Small intestine (tissue), 7 donors: ENCODE results near the gene CFAP251. TPM values are rescaled to one million over a fixed set of nuclear protein-coding genes. Genes with fewer than 3 reads are reported as not detected.
A peak's percentile ranks its signal among the peaks of the same experiment; 100 is the strongest.

Experiments used
- DNase-seq, 2 donors: peaks; one replicate each; pipeline versions ENCODE4 v3.0.0 to v3.0.0-alpha.2; 2013
- FAIRE-seq: peaks from 2 replicates; lab custom pipeline; 2012; peaks lifted over from hg19 to GRCh38; lab: Jason Lieb, UNC
- H3K27ac ChIP-seq, 3 donors: one replicate each; pipeline ENCODE4 v1.5.1; 2013; ENCODE audit warnings: low read length in 2 of 3, mild to moderate bottlenecking in 2 of 3, control low read depth in 1 of 3, inconsistent platforms in 1 of 3, low read depth in 1 of 3, moderate library complexity in 1 of 3
- H3K27me3 ChIP-seq, 3 donors: one replicate each; pipeline ENCODE4 v1.6.1; 2013; ENCODE audit warnings: low read length in 3 of 3, inconsistent platforms in 1 of 3; ENCODE audit not compliant: control insufficient read depth in 3 of 3, insufficient read depth in 3 of 3
- H3K36me3 ChIP-seq, 3 donors: one replicate each; pipeline ENCODE4 v1.6.1; 2013; ENCODE audit warnings: low read length in 3 of 3, inconsistent platforms in 1 of 3, low read depth in 1 of 3, mild to moderate bottlenecking in 1 of 3, moderate library complexity in 1 of 3; ENCODE audit not compliant: control insufficient read depth in 3 of 3, insufficient read depth in 2 of 3
- H3K4me1 ChIP-seq, 3 donors: one replicate each; pipeline ENCODE4 v1.6.1; 2013; ENCODE audit warnings: low read length in 2 of 3, inconsistent platforms in 1 of 3, low read depth in 1 of 3, mild to moderate bottlenecking in 1 of 3, moderate library complexity in 1 of 3; ENCODE audit not compliant: control insufficient read depth in 3 of 3, insufficient read depth in 2 of 3
- H3K4me3 ChIP-seq, 3 donors: one replicate each; pipeline ENCODE4 v1.5.1; 2013; ENCODE audit warnings: low read length in 3 of 3, control low read depth in 1 of 3, inconsistent platforms in 1 of 3, low read depth in 1 of 3, mild to moderate bottlenecking in 1 of 3, moderate library complexity in 1 of 3
- H3K9me3 ChIP-seq, 2 donors: one replicate each; pipeline ENCODE4 v1.6.1; 2013; ENCODE audit warnings: low read depth in 1 of 2, low read length in 1 of 2; ENCODE audit not compliant: control insufficient read depth in 2 of 2, insufficient read depth in 1 of 2
- WGBS, 3 donors: extraction: QIAGEN DNeasy Blood & Tissue Kit; methylation state at CpG; one replicate each; pipeline ENCODE4 v1.1.7; 2013; 5-methylcytosine and 5-hydroxymethylcytosine counted together
- polyA plus RNA-seq, 4 donors: library from polyadenylated mRNA; stranded (reverse) in 3 of 4; unstranded in 1 of 4; fragments of 200-250 nt in 3 of 4; fragments of 120-200 nt in 1 of 4; gene quantifications; one replicate each; pipeline versions ENCODE4 v1.2.1 to v1.2.3, GENCODE V29; 2013
- donor health status: healthy with polysubstance abuse.
- donor health status: control.
- donor health status: control.
- donor health status: Bipolar disorder and iron deficiency.
- donor health status: healthy.

Gene CFAP251
- polyA plus RNA-seq, 4 donors: 0.34 to 1.6 (median 0.67) TPM; not detected in 1

GRCh38 chr12:122024132-122024785, 105.9 kb downstream of the CFAP251 start:
- WGBS, 3 donors: 52 to 61% (median 59%) methylated on average over 16 of the region's 16 CpGs
- Histone ChIP-seq H3K27ac (peak overlapping the region in 1 of 3 donors; percentile 74), H3K4me1 (peaks cover 0 to 21% (median 3%) of the 10 kb centered on the region in 3 donors), H3K4me3 (peak overlapping the region in 1 of 3 donors; percentile 50), H3K36me3 (peaks cover 0 to 9% (median 0%) of the 10 kb centered on the region in 3 donors), H3K27me3 (peaks cover 0 to 5% (median 0%) of the 10 kb centered on the region in 3 donors), H3K9me3 (no peaks in the 10 kb centered on the region)
- no peak for DNase-seq
- FAIRE-seq: no peak

- no peaks in the 10 kb centered on the region for H3K27me3 ChIP-seq
- H3K4me1 ChIP-seq: peaks cover 0 to 13% (median 3%) of the 10 kb centered on the region in 3 donors
- FAIRE-seq: no peak
- no peak for DNase-seq
- H3K9me3 ChIP-seq: no peaks in the 10 kb centered on the region
- H3K4me3 ChIP-seq: no peak overlapping the region
- no peak overlapping the region for H3K27ac ChIP-seq
- WGBS, 3 donors: 89 to 96% (median 95%) methylated on average over 7 of the region's 7 CpGs
- H3K36me3 ChIP-seq: peaks cover 0 to 15% (median 0%) of the 10 kb centered on the region in 3 donors
Measured at GRCh38 chr12:122026706-122027333, 108.4 kb downstream of the CFAP251 start.

- 71 to 83% (median 77%) methylated on average over 12 of the region's 12 CpGs for WGBS, 3 donors
- Histone ChIP-seq H3K9me3 (no peaks in the 10 kb centered on the region), H3K36me3 (peaks cover 0 to 25% (median 0%) of the 10 kb centered on the region in 3 donors), H3K4me1 (peaks cover 0 to 11% (median 3%) of the 10 kb centered on the region in 3 donors), H3K4me3 (no peak overlapping the region), H3K27me3 (no peaks in the 10 kb centered on the region), H3K27ac (no peak overlapping the region)
- FAIRE-seq (no peak), DNase-seq (no peak)
Measured at GRCh38 chr12:122028165-122028904, 109.9 kb downstream of the CFAP251 start.

DNA sequence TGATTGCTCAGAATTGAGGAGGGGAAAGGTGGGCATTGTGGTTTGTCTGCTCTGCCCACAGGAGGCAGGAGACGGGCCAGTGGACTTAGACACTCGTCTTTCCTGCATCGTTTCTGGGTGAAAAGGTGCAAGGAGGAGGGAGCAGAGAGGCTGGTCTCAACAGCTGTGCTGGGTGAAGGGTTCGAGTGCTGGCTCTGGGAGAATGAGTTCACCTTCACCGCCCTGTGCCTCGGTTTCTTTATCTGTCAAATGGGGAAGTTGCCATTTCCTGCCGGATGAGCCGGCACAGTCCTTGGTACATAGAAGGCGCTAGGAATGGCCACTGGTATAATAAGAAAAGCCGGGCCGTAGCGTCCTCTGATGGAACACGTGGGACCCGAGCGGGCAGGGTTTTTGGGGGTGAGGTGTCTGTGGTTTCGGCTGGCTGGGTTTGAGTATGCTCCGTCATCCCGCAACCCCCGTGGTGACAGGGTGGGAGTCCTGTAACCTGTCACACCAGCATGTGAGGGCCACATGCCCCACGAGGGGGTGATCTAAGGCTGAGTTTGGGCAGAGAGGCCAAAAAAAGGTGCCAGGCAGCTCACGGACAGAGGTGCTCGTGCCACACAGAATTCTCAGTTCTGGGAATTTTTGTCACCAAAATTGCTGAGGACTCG, 110.6 kb downstream of the CFAP251 start:
- FAIRE-seq: no peak
- H3K36me3 ChIP-seq: peaks cover 0 to 31% (median 0%) of the 10 kb centered on the region in 3 donors
- H3K4me1 ChIP-seq: peaks cover 0 to 4% (median under 1%) of the 10 kb centered on the region in 3 donors
- 68 to 82% (median 70%) methylated on average over 23 of the region's 23 CpGs for WGBS, 3 donors
- no peak overlapping the region for H3K4me3 ChIP-seq
- H3K9me3 ChIP-seq: no peaks in the 10 kb centered on the region
- no peak for DNase-seq
- no peaks in the 10 kb centered on the region for H3K27me3 ChIP-seq
- no peak overlapping the region for H3K27ac ChIP-seq

DNA sequence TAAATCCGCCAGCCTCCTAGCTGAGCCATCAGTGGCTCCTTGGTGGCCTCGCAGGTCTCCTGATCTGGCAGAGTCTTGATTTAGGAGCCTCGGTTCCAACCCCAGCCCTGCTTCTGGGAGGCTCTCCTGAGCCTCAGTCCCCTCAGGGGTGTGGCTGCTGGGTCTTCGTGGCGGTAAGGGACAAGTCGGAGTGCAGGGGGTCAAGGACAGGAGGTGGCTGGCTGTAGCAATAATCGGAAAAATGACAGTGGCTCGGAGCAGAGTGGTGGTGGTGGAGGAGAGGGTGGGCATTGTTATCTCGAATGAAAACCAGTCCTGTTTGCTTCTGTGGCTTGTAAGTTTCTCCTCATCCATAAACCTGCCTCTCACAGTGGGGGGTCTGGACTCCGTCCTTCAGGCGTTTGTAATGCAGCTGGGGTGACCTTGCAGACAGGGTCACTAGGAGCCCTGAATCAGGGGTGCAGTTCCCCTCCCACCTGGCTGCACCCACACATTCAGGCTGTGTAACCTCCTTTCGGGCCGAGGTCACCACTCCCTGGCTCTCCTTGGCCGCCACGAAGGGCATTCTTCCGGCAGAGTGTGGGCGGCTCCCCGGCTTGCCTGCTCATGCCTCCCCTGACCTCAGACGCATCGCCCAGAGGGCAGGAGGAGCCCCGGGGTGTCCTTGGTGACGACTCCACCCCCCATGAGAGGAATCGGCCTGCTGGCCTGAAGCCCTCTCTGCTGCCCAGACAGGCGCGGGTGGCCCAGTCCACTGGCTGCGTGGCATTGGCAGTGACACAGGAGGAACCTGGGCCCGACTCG, 111.4 kb downstream of the CFAP251 start:
- Histone ChIP-seq H3K4me3 (no peak overlapping the region), H3K4me1 (no peaks in the 10 kb centered on the region), H3K9me3 (no peaks in the 10 kb centered on the region), H3K27me3 (no peaks in the 10 kb centered on the region), H3K36me3 (peaks cover 0 to 34% (median 0%) of the 10 kb centered on the region in 3 donors), H3K27ac (no peak overlapping the region)
- FAIRE-seq: no peak
- 76 to 83% (median 80%) methylated on average over 28 of the region's 28 CpGs for WGBS, 3 donors
- DNase-seq: no peak

GRCh38 chr12:122030424-122031035, 112.1 kb downstream of the CFAP251 start:
- WGBS, 3 donors: 92 to 96% (median 92%) methylated on average over 12 to 13 of the region's 13 CpGs
- Histone ChIP-seq H3K9me3 (no peaks in the 10 kb centered on the region), H3K4me3 (no peak overlapping the region), H3K27ac (no peak overlapping the region), H3K27me3 (no peaks in the 10 kb centered on the region), H3K4me1 (no peaks in the 10 kb centered on the region), H3K36me3 (peaks cover 0 to 41% (median 0%) of the 10 kb centered on the region in 3 donors)
- DNase-seq (no peak), FAIRE-seq (no peak)

- 59 to 70% (median 65%) methylated on average over 21 of the region's 21 CpGs for WGBS, 3 donors
- no peak for FAIRE-seq
Measured at GRCh38 chr12:122031342-122032216, 113.2 kb downstream of the CFAP251 start.

More at GRCh38 chr12:122031342-122032216, 113.2 kb downstream of the CFAP251 start:
- Histone ChIP-seq H3K9me3 (no peaks in the 10 kb centered on the region), H3K4me1 (no peaks in the 10 kb centered on the region), H3K36me3 (peaks cover 0 to 47% (median 0%) of the 10 kb centered on the region in 3 donors), H3K27me3 (no peaks in the 10 kb centered on the region), H3K27ac (no peak overlapping the region), H3K4me3 (no peak overlapping the region)
- peak; percentile 29 to 51 for DNase-seq
